GM12891 (cell line): Measurements from ENCODE around the gene RASL12.

Experiments used
- DNase-seq: peaks from one replicate; pipeline ENCODE4 v3.0.0; 2011; ENCODE audit warnings: low spot score; ENCODE audit not compliant: insufficient read length
- FAIRE-seq: peaks from 2 replicates; lab custom pipeline; 2011; peaks lifted over from hg19 to GRCh38; lab: Jason Lieb, UNC
- PAX5 ChIP-seq: IDR thresholded peaks from 2 replicates; pipeline ENCODE4 v1.6.1; 2011; ENCODE audit warnings: low read length, moderate library complexity, mild to moderate bottlenecking; ENCODE audit not compliant: insufficient read depth, severe bottlenecking
- POLR2A ChIP-seq: IDR thresholded peaks from 2 replicates; pipeline ENCODE4 v1.6.1; 2011; ENCODE audit warnings: low read depth, low read length, control low read depth
- POLR2AphosphoS5 ChIP-seq: IDR thresholded peaks from 2 replicates; pipeline ENCODE4 v1.6.1; 2011; ENCODE audit warnings: low read depth, low read length, control low read depth
- POU2F2 ChIP-seq: IDR thresholded peaks from 2 replicates; pipeline ENCODE4 v1.6.1; 2011; ENCODE audit warnings: low read depth, mild to moderate bottlenecking, control low read depth, low read length, moderate library complexity
- SPI1 ChIP-seq: IDR thresholded peaks from 2 replicates; pipeline ENCODE4 v1.6.1; 2011; ENCODE audit warnings: low read depth, low read length, control low read depth
- TAF1 ChIP-seq: IDR thresholded peaks from 2 replicates; pipeline ENCODE4 v1.6.1; 2011; ENCODE audit warnings: low read depth, low read length, control low read depth

Gene RASL12

DNA sequence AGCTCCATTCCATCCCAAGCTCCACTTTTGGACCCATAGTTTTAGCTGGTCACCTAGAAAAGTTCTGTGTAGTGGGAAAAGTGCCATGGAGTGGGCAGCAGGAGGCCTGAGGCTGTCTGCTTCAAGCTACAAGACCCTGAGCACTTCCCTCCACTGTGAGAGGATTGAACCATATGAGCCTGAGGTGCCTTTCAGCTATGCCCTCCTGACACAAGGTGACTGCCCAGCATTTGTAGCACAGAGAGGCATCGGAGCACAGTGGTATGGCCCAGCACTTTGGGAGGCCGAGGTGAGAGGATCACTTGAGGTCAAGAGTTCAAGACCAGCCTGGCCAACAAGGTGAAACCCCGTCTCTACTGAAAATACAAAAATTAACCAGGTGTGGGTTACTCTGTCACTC, 4.8 kb upstream of the RASL12 start:
- FAIRE-seq (no peak), DNase-seq (no peak)
- no peak for TF ChIP-seq SPI1
- TF ChIP-seq POLR2AphosphoS5, result no peak
- no peak for TF ChIP-seq PAX5
- no peak for TF ChIP-seq POU2F2
- no peak for TF ChIP-seq TAF1
- no peak for TF ChIP-seq POLR2A

DNA sequence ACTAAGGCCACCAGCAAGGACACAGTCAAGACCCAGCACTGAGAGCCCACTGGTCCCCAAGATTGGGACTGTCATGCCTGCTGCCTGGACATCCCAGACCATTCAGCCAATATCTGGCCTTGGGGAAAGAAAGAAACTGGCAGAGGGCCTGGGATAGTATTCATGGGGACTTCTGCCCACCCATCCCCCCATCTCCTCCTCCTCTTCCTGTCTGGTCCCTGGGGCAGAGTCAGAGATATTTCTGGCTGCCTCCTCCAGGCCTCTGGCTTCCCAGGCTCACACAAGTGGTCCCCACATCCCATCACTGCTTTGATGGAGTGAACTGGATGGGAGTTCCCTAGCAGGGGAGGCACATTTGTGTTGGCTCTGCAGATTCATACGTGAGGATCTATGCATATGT, 4.2 kb upstream of the RASL12 start:
- no peak for TF ChIP-seq SPI1
- TF ChIP-seq POLR2AphosphoS5, result no peak
- no peak for TF ChIP-seq PAX5
- no peak for TF ChIP-seq POU2F2
- TF ChIP-seq POLR2A, result no peak
- TF ChIP-seq TAF1, result no peak

DNA sequence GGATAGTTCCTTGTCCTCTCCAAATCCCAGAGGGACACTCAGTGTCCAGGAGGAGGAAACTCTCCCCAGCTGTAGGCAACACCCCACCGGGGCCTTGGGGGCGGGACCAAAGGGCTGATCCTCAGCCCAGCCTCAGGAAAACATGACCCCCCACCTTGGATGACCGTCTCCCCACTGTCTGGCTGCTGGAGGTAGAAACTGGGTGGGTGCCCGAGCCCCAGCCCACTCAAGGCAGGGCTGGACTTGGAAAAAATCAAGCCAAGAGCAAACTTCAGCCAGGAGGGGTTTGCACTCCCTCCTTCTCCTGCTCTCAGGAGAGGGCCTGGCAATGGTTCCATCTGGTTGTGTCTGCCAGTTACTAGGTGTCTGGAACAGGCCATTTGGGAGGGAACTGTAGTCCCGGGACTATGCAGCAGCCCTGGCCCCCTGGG, 3.6 kb upstream of the RASL12 start:
- DNase-seq (no peak), FAIRE-seq (no peak)
- no peak for TF ChIP-seq POLR2AphosphoS5
- no peak for TF ChIP-seq POU2F2
- TF ChIP-seq POLR2A, result no peak
- TF ChIP-seq PAX5, result no peak
- TF ChIP-seq TAF1, result no peak
- TF ChIP-seq SPI1, result no peak

More for the DNA sequence above, 4.2 kb upstream of the RASL12 start:
- FAIRE-seq (no peak), DNase-seq (no peak)

DNA sequence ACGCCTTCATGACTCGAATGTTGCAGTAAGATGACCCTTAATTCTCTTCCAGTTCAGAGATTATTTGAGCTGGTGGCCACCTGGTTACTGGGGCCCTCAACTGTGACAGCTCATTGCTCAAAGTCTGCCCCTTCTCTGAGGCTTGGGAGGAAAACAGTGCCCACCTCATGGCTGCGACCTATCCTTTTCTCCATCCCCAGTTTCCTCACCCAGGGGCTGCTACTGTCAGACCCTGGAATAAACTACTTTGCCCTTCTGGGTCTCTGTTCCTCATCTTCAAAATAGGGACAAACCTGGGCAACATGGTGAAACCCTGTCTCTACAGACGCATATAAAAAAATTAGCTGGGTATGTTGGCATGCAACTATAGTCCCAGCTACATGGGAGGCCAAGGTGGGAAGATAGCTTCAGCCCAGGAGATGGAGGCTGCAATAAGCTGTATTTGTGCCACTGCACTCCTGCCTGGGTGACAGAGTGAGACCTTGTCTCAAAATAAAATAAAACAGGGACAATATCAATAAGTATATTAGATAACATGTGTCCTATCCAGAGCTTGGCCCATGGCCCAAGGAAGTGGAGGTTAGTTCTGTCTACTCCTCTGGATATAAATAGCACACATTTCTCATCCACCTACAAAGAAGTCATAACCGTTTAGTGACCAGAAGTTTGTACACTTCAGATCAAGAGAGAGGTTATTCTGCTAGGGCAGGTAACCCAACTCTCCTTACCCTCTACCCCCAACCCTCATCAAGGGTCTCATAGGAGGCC, 2.2 kb upstream of the RASL12 start:
- TF ChIP-seq POLR2A (no peak), POU2F2 (no peak), PAX5 (no peak), SPI1 (no peak), POLR2AphosphoS5 (no peak), TAF1 (no peak)
- no peak for DNase-seq
- FAIRE-seq, result no peak

DNA sequence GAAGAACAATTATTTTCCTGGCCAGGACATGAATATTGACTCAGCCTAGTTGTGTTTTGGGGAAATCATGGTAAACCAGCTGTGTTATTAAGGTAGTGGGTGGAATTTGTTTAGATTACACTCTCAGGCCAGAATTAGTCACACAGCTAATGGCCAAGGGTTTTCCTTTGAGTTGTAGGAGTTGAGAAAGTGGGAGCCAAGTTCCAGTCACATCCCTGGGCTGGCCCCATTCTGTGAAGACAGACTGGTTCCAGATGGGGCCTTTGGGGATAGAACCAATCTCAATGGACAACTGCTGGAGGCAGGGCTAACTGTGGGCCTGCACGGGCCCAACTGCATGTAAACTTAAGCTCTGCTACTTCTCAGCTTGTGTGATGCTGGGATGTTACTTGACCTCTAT, 1.4 kb upstream of the RASL12 start:
- FAIRE-seq (no peak), DNase-seq (no peak)
- no peak for TF ChIP-seq SPI1
- no peak for TF ChIP-seq POLR2AphosphoS5
- no peak for TF ChIP-seq PAX5
- TF ChIP-seq POLR2A, result no peak
- no peak for TF ChIP-seq TAF1
- no peak for TF ChIP-seq POU2F2

DNA sequence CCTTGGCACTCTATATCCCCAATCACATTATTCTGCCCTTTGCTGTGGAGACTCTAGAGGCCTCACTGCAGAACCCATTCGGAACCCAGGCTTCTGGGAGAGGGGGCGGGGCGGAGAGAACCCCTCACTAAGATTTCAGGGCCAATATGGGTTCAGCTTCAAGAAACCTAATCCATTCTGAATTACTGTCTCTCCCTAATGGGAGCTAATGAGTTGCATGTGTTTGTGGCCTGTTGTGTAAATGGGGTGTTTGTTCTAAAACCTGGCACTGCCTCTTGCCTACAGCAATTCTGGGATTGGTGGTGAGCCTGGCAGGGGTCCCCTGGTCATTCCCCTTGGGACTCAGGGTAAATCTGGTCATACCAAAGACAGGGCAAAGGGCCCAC, 605 bp upstream of the RASL12 start:
- no peak for DNase-seq
- FAIRE-seq, result no peak
- TF ChIP-seq SPI1 (no peak), TAF1 (no peak), POLR2A (no peak), POLR2AphosphoS5 (no peak), PAX5 (no peak), POU2F2 (no peak)

DNA sequence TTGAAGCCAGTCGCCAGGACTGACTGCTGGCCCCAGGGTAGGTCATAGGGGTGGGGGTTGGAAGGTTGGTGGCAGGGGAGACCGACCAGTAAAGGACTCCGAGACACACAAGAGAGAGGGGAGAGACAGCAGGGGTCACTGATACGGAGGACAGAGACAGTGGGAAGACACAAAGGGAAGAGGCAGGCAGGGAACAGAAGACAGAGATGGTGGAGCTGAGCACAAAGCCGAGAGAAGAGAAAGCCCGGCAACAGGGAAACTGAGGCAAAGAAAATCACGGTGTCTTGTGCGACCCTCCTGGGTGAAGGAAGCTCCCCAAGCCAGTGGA, 510 bp downstream of the RASL12 start:
- TF ChIP-seq SPI1 (no peak), POU2F2 (no peak), POLR2A (no peak), TAF1 (no peak), POLR2AphosphoS5 (no peak), PAX5 (no peak)

DNA sequence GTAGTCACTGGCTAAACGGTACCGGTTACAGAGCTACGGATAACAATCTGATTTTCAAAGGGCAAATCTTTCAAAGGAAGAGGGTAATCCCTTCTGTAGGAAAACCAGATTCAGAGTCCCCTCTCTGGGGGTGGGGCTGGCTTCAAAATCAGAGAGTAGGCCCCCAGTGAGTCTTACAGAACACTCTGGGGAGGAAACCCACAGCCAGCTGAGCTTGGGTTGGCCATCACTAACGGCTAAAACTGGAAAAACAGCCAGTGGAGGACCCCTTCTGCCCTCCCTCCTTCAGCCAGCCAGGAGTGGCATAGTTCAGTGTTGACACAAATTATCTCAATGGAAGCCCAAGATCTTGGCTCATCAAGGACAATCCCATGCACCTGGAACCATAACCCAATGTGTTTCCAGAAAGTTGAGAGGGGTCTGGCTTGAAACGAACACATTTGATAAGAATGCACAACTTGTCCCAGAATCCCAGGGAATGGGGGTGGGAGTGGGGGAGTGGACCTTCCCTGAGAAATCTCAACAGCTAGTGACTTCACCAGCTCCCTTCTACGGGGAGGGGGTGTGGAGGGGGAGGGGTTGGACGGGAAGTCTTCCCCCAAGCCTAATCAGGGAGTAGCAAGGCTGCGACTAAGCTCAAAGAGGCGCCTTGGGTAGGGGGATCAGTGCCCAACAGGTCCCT, 1.0 kb downstream of the RASL12 start:
- DNase-seq (no peak), FAIRE-seq (no peak)
- TF ChIP-seq POLR2AphosphoS5 (no peak), POU2F2 (no peak), PAX5 (no peak), SPI1 (no peak), TAF1 (no peak), POLR2A (no peak)

More for the DNA sequence above, 510 bp downstream of the RASL12 start:
- DNase-seq (no peak), FAIRE-seq (no peak)

DNA sequence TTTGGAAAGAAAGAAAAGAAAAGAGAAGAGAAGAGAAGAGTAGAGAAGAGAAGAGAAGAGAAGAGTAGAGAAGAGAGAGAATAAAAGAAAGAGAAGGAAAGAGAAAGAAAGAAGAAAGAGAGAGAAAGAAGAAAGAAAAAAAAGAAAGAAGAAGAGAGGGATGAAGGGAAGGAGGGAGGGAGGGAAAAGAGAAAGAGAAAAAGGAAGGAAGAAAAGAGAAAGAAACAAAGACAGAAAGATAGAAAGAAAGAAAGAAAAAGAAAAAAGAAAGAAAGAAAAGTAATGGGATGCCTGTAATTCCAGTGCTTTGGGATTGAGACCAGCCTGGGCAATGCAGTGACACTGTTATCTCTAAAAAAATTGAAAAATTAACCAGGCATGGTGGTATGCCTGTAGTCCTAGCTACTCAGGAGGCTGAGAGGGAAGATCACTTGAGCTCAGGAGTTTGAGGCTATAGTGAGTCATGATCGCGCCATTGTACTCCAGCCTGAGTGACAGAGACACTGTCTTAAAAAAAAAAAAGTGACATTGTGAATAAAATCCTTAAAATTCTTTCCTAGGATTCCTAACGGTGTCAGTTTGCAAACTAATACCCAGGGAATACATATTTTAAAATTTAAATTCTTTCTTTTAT, 1.7 kb downstream of the RASL12 start:
- FAIRE-seq (no peak), DNase-seq (no peak)
- TF ChIP-seq POLR2A (no peak), SPI1 (no peak), PAX5 (no peak), TAF1 (no peak), POU2F2 (no peak), POLR2AphosphoS5 (no peak)
